Stomach (tissue), 4 donors: ENCODE measurements around the gene C2CD2.

Source experiments
- CTCF ChIP-seq, 7 experiments: fragments of 450-650 bp in 4 of 7; fragments of 200-600 bp in 3 of 7; sonication (generic) in 3 of 7; IDR thresholded peaks; one replicate each; pipeline ENCODE4 v1.5.1; 2016 to 2019; ENCODE audit warnings: antibody characterized with exemption in 7 of 7, control low read depth in 2 of 7, mild to moderate bottlenecking in 1 of 7
- EP300 ChIP-seq: sonication (generic); formaldehyde crosslinking; IDR thresholded peaks from one replicate; pipeline ENCODE4 v1.6.1; 2017; ENCODE audit warnings: antibody characterized with exemption
- POLR2A ChIP-seq, 4 donors: fragments of 450-650 bp; IDR thresholded peaks; one replicate each; pipeline ENCODE4 v1.6.1; 2016; ENCODE audit warnings: antibody characterized with exemption in 4 of 4, control low read depth in 2 of 4, mild to moderate bottlenecking in 1 of 4, moderate library complexity in 1 of 4
- POLR2AphosphoS5 ChIP-seq, 3 donors: sonication (generic); formaldehyde crosslinking; IDR thresholded peaks; one replicate each; pipeline ENCODE4 v1.6.1; 2016; ENCODE audit warnings: antibody characterized with exemption in 3 of 3

GRCh38 chr21:41956926-41957729 lies 3.3 kb upstream of the C2CD2 start:
- TF ChIP-seq CTCF (IDR thresholded peaks at IDR 0.05) (no peak), POLR2A (IDR thresholded peaks at IDR 0.05) (no peak), POLR2AphosphoS5 (IDR thresholded peaks at IDR 0.05) (no peak), EP300 (no peak)
